OCI-M1 (cell line): ENCODE measurements around the gene DHRSX.
"Not testable (repeated sequence)": the region's sequence is repeated elsewhere in the genome, so short reads cannot be mapped to it uniquely, and the experiment has no call there.

ENCODE experiments used
- DNase-seq: peaks from one replicate; lab custom pipeline; 2025; lab: John Stamatoyannopoulos, UW

Gene DHRSX

GRCh38 chrX:2425286-2426071 lies 75.3 kb downstream of the DHRSX start:
- DNase-seq = no peak

DNA sequence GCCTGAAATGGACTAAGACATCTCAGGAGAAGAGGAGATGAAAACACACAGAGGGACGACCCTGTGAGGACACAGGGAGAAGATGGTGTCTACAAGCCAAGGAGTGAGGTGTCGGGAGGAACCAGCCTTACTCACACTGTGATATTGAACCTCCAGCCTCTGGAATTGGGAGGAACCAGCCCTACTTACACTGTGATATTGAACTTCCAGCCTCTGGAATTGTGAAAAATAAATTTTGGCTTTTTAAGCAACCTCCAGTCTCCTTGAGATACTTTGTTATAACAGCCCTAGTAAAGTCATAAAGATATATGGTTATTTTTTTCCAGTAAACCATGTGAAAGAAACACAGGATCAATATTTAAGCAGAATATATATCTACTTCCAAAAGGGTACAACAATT lies 76.5 kb downstream of the DHRSX start:
- DNase-seq = no peak

DNA sequence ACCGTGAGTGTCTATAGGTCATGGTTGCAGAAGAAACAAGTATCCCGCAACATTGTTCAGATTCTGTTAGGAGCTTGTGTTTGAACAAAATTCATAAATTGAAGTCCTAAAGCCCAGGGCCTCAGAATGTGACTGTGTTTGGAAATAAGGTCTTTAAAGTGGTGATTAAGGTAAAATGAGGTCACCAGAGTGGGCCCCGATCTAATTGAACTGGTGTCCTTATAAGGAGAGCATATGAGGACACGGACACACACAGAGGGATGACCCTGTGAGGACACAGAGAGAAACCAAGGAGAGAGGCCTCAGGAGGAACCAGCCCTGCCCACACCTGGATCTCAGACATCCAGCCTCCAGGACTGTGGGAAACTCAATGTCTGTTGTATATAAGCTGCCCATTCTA lies 76.9 kb downstream of the DHRSX start:
- DNase-seq = no peak

DNA sequence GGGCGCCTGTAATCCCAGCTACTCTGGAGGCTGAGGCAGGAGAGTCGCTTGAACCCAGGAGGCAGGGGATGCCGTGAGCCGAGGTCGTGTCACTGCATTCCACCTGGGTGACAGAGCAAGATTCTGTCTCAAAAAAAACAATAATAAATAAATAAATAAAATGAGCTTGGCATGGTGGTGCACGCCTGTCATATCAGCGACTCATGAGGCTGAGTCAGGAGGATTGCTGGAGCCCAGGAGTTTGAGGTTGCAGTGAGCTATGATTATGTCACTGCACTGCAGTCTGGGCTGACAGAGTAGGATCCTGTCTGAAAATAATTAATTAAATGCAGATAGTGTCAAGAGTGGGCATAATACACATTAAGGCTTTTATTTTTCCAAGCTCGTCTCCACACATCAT lies 77.5 kb downstream of the DHRSX start:
- no peak for DNase-seq

DNA sequence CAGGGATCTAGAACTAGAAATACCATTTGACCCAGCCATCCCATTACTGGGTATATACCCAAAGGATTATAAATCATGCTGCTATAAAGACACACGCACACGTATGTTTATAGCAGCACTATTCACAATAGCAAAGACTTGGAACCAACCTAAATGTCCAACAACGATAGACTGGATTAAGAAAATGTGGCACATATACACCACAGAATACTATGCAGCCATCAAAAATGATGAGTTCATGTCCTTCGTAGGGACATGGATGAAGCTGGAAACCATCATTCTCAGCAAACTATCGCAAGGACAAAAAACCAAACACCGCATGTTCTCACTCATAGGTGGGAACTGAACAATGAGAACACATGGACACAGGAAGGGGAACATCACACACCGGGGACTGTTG lies 81.4 kb downstream of the DHRSX start:
- not testable (repeated sequence) for DNase-seq

GRCh38 chrX:2418000-2418399 lies 82.8 kb downstream of the DHRSX start:
- DNase-seq = no peak

GRCh38 chrX:2416851-2417604 lies 83.7 kb downstream of the DHRSX start:
- DNase-seq = no peak

DNA sequence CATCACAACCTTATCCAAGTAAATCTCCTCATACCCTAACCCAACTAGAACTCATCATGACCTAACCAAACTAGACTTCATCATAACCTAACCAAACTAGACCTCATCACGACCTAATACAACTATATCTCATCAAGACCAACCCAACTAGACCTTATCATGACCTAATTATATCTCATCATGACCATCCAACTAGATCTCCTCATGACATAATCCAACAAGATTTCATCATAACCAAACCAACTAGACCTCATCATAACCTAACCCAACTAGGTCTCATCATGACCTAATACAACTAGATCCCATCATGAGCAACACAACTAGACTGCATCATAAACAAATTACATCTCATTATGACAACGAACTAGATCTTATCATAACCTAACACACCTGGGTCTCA lies 86.4 kb downstream of the DHRSX start:
- no peak for DNase-seq

DNA sequence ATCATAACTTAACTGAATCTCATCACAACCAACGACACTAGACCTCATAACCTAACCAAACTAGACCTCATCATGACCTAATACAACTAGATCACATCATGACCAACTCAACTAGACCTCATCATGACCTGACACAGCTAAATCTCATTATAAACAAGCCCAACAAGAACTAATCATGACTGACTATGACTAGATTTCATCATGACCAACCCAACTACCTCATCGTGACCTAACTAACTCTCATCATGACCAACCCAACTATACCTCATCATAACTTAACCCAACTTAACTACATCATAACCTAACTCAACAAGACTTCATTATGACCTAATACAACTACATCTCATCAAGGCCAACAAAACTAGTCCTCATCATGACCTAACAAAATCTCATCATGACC lies 86.8 kb downstream of the DHRSX start:
- DNase-seq = no peak

- DNase-seq = no peak
Observed at GRCh38 chrX:2412131-2412530, 88.6 kb downstream of the DHRSX start.

- DNase-seq = no peak
Observed at GRCh38 chrX:2410279-2411020, 90.3 kb downstream of the DHRSX start.

DNA sequence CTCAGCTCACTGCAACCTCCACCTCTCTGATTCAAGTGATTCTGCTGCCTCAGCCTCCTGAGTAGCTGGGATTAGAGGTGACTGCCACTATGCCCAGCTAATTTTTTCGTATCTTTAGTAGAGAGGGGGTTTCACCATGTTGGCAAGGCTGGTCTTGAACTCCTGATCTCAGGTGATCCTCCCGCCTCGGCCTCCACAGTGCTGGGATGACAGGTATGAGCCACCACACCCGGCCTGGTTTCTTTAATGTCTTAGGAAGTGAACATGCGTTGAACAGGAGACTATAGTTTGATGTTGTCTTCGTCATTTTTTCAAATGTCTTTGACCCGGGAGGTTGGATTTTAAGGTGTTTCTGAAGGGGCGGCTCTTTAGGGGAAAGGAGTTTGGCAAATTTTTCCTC lies 91.0 kb downstream of the DHRSX start:
- no peak for DNase-seq

DNA sequence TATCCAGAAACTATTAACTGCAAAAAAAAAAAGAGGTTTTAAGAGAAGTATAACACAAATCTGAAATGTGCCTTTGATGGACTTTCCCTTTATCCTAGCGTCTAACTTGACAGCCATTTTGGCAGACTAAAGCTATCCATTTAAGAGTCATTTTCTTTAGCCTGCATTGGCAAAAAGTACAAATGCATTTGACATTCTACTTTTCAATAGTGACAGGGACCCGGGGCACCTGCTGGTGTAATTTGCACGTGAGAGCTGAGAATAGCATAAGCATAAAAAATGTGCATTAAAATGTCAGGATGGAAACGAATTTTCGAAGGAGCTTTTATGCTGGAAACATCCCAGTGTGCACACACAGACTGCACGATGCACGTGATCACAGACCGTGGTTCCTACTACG lies 91.9 kb downstream of the DHRSX start:
- no peak for DNase-seq

GRCh38 chrX:2406891-2407518 lies 93.8 kb downstream of the DHRSX start:
- no peak for DNase-seq

- no peak for DNase-seq
Observed at GRCh38 chrX:2404776-2405175, 96.0 kb downstream of the DHRSX start.

DNA sequence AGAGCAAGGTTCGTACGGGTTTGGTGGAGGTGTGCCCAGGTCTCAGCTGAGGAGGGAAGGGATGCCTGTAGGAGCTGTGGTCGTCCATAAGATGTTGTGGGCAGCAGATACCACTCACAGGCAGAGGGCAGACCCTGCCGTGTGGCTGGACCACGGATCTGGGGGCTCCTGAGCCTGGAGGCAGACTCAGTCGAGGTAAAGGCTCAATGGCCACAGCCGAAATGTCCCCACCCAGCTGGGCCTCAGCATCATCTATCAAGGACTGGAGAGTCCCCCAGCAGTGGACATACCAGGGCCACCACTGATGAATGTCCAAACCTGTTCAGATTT lies 98.5 kb downstream of the DHRSX start:
- DNase-seq = no peak

- no peak for DNase-seq
Observed at GRCh38 chrX:2401590-2402360, 99.0 kb downstream of the DHRSX start.

DNA sequence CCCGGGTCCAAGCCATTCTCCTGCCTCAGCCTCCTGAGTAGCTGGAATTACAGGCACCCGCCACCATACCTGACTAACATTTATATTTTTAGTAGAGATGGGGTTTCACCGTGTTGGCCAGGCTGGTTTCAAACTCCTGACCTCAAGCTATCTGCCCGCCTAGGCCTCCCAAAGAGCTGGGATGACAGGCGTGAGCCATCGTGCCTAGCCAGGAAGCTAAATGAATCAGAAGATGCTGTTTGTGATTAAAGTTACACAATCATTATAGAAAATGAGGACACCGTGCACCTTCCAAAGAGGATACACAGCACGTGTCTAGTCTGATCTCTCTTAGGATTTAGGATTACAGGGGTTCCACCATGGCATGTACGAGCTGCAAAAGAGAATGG lies 99.6 kb downstream of the DHRSX start:
- no peak for DNase-seq

- DNase-seq = no peak
Observed at GRCh38 chrX:2398064-2398656, 102.6 kb downstream of the DHRSX start.

DNA sequence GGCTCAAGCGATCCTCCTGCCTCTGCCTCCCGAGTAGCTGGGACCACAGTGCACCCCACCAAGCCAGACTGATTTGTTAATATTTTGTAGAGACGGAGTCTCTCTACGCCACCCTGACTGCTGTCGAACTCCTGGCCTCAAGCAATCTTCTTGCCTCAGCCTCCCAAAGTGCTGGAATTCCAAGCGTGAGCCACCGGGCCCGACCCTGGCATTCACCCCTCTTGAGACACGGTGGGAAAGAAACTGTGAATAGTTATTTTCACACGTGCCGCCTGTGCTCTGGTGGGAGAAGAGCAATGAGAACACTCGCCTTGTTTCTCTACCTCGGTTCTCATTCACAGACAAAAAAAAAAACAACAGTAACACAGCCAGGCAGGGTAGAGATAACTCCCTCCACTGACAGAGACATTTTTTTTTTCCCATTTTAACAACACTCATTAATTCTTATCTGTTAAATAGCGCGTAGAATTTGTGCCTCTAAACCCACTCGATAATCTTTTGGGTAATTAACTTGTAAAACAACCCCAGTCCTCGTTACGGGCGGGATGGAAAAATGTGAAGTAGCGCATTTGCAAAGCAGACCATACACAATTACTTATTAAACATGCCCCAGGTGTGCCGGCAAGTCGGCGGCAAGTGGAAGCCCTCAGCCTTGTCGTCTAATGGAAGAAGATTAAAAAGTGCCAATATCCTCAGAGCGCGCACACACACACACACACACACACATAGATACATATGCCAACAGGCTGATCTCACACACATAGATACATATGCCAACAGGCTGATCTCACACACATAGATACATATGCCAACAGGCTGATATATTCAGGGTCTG lies 103.3 kb downstream of the DHRSX start:
- no peak for DNase-seq
